GM21447 (cell line): ENCODE results near the gene STXBP2.
"Not testable (repeated sequence)": the region's sequence is repeated elsewhere in the genome, so short reads cannot be mapped to it uniquely, and the experiment has no call there.

ENCODE experiments used
- ATAC-seq: cut with Tn5 transposase; IDR thresholded peaks from one replicate; pipeline ENCODE4 v1.9.1; 2021; ENCODE audit not compliant: unreplicated experiment

The STXBP2 gene

DNA sequence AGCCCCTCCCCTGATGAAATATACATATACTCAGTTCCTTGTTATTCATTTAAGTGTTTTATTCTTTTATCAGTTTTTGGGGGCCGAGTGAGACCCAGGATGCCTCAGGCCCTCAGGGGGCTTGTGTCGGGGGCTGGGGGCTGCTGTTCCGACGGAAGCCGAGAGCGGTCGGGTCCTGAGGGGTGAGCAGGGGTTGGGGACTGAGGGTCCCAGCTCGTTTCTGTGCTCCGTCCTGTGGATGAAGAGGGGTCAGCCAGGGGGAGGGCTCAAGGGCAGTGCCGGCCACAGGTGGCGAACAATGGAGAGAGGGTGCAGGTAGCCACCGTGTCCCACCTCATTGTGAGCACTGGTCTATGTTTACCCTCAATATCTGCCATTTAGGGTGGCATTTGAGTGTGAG is 5.3 kb upstream of the STXBP2 start:
- ATAC-seq, result no peak

GRCh38 chr19:7632340-7633203 is 4.3 kb upstream of the STXBP2 start:
- ATAC-seq, result no peak

- no peak for ATAC-seq
Measured at GRCh38 chr19:7633698-7634097, 3.2 kb upstream of the STXBP2 start, which contains the start of gene PCP2. Gene PCP2, minus strand, starts transcription at chr19:7633719. Its CDS starts 262 bp downstream, at chr19:7633457.

- no peak for ATAC-seq
Measured at GRCh38 chr19:7635670-7636069, 1.2 kb upstream of the STXBP2 start.

DNA sequence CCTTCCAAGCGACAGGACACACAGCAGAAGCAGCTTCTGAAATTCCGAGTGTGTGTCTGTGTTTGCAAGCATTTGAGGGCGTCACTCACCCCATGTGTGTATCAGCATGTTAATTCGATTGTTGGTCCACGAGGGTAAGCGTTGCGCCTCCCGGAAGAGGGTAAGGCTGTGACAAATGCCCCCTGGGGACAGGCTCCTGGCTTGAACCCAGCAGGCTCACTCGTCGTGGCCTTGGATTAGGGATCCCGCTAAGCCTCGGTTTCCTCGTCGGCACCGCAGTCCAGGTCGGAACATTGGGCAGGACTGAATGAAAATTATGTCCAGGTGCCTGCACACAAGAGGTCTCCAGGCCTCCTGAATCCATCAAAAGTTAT is 606 bp upstream of the STXBP2 start:
- no peak for ATAC-seq

GRCh38 chr19:7637374-7638256 is 705 bp downstream of the STXBP2 start:
- no peak for ATAC-seq

GRCh38 chr19:7638802-7639465 is 2.0 kb downstream of the STXBP2 start:
- no peak for ATAC-seq

GRCh38 chr19:7639863-7640348 is 3.0 kb downstream of the STXBP2 start:
- no peak for ATAC-seq

DNA sequence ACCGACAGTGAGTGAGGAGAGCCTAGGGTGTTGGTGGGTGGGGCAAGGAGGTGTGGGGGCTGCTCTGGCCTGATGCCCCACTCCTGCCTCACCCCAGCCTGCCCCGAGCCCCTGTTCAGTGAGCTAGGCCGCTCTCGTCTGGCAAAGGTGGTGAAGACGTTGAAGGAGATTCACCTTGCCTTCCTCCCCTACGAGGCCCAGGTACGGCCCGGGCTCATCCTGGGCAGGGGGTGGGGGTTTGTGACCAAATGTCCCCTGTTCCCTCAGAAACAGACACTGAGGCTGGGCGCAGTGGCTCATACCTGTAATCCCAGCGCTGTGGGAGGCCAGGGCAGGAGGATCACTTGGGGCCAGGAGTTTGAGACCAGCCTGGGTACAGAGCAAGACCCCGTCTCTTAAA is 3.9 kb downstream of the STXBP2 start:
- no peak for ATAC-seq

- ATAC-seq, result no peak
Measured at GRCh38 chr19:7641290-7642276, 4.7 kb downstream of the STXBP2 start.

- no peak for ATAC-seq
Measured at GRCh38 chr19:7642295-7643030, 5.6 kb downstream of the STXBP2 start.

DNA sequence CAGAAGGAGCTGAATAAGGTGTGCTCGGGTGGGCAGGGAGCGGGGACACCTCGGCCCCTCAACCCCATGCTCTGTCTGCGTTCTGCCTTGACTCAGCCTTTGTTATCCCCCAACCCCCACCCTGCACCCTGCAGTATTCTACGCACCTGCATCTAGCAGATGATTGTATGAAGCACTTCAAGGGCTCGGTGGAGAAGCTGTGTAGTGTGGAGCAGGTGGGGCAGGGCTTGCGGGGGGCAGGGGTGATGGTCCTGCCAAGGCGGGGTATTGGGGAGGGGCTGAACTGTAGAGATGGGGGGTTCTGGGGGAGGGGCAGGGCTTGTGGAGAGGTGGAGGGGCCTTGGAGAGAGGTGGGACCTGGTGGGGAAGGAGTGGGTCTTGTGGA is 6.1 kb downstream of the STXBP2 start:
- no peak for ATAC-seq

GRCh38 chr19:7643629-7644549 is 7.0 kb downstream of the STXBP2 start:
- ATAC-seq, result not testable (repeated sequence)

DNA sequence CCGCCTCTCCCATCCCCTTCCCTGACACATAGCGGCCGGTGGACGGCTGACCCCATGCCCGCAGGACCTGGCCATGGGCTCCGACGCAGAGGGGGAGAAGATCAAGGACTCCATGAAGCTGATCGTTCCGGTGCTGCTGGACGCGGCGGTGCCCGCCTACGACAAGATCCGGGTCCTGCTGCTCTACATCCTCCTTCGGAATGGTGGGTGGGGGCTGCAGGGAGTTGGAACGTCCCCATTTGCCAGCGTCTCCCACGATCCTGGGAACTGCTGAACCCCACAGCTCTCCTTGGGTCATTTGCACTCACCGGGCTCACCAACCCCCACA is 7.6 kb downstream of the STXBP2 start:
- ATAC-seq, result no peak

- ATAC-seq, result no peak
Measured at GRCh38 chr19:7645163-7645562, 8.3 kb downstream of the STXBP2 start.

DNA sequence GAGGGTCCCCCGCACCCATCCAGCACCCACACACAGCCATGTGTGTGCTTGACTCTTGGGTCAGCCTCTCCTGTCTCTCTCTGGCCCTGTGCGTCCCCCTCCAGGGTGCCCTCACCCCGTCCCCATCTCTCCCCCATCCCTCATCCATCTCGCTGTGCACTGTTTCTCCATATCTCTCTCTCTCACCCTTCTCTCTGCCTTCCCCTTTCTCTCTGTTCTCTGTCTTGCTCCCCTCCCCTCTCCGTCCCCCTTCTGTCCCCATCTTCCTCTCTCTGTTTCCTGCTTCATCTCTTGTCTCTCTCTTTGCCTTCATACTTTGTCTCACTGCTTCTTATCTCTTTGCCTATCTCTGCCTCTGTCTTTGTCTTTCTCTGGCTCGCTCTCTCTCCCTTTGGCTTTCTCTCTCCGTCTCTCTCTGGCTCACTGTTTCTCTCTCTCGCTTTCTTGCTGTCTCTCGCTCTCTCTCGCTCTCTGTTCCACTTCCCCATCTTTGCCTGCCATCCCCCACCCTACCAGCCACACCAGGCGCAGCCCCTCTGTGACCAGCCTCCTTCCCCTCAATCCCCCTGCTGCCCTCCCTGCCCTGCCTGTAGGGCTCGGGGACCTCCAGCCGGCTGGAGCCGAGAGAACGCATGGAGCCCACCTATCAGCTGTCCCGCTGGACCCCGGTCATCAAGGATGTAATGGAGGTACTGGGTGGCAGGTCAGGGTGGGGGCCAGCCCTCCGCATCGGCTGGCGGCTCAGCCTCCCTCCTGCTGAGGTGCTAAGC is 8.9 kb downstream of the STXBP2 start:
- no peak for ATAC-seq

- no peak for ATAC-seq
Measured at GRCh38 chr19:7646426-7646700, 9.5 kb downstream of the STXBP2 start.

DNA sequence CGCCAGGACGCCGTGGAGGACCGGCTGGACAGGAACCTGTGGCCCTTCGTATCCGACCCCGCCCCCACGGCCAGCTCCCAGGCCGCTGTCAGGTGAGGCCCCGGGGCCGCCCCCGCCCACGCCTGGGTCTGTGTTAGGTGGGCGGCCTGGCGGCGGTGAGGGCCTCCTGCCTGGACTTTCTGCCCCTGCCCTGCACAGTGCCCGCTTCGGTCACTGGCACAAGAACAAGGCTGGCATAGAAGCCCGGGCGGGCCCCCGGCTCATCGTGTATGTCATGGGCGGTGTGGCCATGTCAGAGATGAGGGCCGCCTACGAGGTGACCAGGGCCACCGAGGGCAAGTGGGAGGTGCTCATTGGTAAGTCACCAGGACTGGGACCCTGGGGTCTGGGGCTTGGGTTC is 10.2 kb downstream of the STXBP2 start:
- no peak for ATAC-seq
